ENCODE data around the gene CHN2.
"Not testable (repeated sequence)": the region's sequence is repeated elsewhere in the genome, so short reads cannot be mapped to it uniquely, and the experiment has no call there.

The CHN2 gene

GRCh38 chr7:29185613-29186012 is 9.0 kb upstream of the CHN2 start:
- DNase-seq: no peak

- DNase-seq: peak in 54 of 58 donors; percentile 4 to 73 (median 38)
These were observed 4.8 kb upstream of the CHN2 start for GRCh38 chr7:29189743-29190201.

DNA sequence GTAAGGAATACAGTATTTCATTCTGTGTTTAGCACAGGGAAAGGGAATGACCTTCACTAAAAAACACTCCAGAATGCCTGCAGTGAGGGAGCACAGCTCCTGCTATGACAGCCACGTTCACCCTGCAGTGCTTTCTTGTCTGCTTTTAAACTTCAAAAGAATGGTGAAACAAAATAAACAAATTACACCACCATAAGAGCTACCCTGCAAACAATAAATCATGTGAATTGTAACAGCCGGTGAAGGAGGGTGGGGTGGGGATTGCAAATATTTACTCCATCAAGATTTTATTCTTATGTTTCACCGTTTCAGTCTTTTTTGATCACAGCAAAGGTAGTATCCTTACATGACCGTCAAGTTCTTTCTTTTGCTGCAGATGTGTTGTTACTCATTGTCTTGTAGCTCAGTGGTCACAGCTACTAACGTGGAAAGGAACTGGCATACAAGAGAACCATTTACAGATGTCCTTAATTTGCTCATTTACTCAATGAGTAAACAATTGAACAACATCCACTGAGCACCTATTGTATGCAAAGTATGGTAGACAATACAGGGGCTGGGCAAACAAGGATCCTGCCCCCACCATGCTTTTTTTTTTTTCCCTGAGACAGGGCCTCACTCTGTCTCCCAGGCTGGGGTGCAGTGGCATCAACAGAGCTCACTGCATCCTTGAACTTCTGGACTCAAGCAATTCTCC is 4.1 kb upstream of the CHN2 start:
- DNase-seq: no peak

DNA sequence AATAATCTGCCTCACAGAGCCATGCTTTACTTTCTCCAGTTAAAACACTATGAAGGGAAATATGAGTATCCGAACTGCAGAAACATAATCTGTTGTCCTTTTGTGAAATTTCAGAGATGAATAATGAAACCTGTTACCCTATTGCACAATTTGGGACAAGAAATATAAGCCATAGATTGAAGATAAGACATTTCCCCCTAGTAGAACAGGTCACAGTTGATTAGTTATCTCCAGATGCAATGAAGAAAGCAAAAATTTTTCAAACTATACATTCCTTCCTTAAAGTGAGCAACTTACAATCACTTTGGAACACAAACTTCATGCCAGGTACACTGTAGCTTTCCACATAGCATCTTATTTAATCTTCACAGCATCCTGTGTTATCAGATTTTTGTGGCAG is 2.3 kb upstream of the CHN2 start:
- no peak for DNase-seq

- DNase-seq: no peak
These were observed 1.8 kb upstream of the CHN2 start for GRCh38 chr7:29192811-29193210.

DNA sequence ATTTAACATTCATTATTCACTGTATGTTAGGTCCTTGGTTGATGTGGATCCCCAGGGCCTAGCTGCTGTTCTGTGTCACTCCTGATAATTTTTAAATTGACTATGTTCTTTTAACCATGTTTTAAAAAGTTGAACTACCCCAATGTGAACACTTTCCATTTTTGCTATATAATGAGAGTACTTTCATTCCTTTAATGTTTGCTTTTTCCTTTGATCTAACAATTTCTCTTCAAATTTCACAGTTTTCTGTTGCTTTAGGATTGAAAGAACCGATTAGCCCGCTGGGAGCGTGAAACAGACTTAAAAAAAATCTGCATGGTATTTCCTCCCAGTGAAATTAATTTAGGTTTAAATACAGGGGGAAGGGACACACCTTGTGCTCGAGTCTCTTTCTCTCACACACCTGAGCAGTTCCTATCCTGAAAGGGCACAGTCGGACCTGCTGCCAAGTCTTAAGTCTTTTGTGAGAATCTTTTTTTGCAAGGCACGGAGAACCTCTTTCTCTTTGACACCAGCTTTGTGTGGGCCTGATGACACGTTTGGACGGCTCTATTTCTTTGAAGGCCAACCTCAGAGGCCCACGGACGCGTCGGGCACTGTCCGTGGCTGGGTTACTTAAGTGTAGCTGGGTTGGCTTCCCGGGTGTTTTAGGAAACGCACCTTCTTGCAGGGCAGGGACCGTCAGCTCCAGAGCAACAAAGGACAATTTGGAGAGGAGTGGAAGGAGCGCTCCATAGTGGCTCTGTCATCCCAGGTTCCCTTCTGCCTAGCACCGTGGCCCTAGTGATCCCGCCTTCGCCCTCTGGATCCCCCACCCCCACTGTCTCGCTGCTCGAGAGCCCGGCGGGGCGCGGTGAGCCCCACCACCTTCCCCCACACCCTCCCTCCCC is 1.0 kb upstream of the CHN2 start:
- DNase-seq: peak in 5 of 58 donors; percentile 4 to 51 (median 17)

GRCh38 chr7:29194206-29194593 is 375 bp upstream of the CHN2 start:
- DNase-seq: peak in 12 of 58 donors; percentile 12 to 62 (median 46)

- DNase-seq: no peak
These were observed 1.6 kb downstream of the CHN2 start for GRCh38 chr7:29196191-29196590.

- DNase-seq: no peak
These were observed 2.5 kb downstream of the CHN2 start for GRCh38 chr7:29196971-29197595.

GRCh38 chr7:29197916-29198315 is 3.3 kb downstream of the CHN2 start:
- no peak for DNase-seq

GRCh38 chr7:29199776-29200175 is 5.2 kb downstream of the CHN2 start:
- no peak for DNase-seq

DNA sequence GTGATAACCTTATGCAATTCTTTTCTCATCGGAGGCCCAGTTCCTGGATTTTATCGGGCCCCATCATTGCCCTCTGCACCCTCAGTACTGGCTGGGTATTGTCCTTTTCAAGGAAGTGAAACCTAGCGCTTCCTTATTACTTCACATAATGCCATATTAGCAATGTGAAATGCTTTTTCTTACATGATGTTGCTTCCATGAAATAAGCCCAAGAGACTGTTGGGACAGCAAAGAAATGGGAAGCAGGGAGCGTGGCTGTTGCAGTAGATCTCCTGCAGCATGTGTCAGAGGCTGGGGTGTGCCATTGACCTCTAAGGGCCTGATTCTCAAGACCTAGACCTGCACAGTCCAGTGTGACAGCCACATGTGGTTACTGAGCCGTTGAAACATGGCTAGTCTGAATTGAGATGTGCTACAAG is 8.1 kb downstream of the CHN2 start:
- no peak for DNase-seq

- no peak for DNase-seq
These were observed 10.1 kb downstream of the CHN2 start for GRCh38 chr7:29204491-29205272.

GRCh38 chr7:29207162-29207801 is 12.7 kb downstream of the CHN2 start:
- DNase-seq: no peak

GRCh38 chr7:29208410-29209250 is 14.1 kb downstream of the CHN2 start:
- no peak for DNase-seq

GRCh38 chr7:29209745-29210144 is 15.2 kb downstream of the CHN2 start:
- DNase-seq: no peak

DNA sequence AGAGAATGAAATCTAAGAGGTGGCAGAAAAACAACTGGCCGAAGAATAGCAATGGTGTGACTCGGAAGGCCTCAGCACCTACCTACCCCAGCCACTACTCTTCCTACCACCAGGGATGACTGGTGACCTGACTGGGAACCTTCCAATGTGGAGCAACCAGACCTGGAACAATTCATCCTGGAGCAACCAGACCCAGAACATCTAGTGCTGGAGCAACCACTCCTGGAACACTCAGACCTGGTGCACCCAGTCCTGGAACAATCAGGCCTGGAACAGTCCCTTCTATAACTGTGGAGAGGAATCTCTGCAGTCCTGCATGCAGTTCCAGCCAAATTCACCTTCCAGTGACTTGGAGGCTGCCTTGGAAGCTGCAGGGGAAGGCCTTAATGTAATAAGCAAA is 18.2 kb downstream of the CHN2 start:
- not testable (repeated sequence) for DNase-seq

DNA sequence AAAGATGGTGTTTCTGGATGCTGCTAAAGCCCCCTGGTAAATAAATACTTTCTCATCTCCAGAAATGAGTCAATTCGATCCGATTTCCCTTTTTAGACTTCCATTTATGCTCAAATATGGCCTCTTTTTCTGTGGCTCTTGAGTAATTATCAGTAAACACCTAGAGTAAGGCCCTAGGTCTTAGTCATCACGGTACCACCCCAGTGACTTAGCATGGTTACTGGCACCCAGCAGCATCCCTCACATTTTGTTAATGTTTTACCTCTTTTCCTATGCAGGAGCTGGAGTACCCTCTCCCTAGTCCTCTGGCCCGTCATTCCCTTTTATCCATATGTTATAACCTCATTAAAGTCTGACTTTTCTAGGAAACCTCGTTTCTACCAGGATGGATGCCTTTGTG is 19.5 kb downstream of the CHN2 start:
- no peak for DNase-seq

DNA sequence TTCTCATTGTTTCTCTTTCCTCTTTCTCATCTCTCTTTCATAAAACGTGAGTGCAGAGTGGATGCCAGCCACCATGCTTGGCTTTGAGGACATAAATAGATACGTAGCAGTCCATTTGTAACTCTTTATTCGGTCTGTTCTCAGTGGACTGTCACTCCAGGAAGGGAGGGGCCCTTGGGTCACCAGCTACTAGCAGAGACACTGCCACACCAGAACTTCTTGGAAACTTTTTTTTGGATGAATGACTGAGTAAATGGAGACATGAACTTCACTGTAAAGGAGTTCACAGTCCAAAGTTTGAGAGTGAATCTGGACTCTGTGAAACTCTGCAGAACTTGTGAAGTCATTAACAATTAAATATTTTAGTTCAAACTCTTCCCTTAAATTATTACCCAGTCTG is 20.2 kb downstream of the CHN2 start:
- no peak for DNase-seq

DNA sequence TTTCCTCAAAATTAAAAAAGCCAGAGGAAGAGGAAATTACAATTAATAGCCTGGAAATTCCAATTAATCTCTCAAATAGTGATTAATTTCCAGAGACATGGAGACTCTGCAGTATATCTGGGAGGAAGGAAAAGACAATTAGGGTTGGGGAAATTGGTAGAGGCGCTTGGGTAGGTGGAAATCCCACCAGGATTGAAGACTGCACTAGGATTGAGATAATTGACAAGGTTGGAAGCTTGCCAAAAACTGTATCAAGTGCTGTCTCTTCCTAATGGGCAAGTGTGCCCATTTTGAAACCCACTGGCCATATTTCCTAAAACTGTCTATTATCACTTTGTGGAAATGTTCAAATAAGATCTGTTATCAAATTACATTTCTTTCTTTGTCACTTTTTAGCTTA is 21.6 kb downstream of the CHN2 start:
- DNase-seq: no peak
